HG02588 (cell line): ENCODE data around the gene PRKCA.
"Not testable (repeated sequence)": the region's sequence is repeated elsewhere in the genome, so short reads cannot be mapped to it uniquely, and the experiment has no call there.

ENCODE experiments used
- ATAC-seq: cut with Tn5 transposase; IDR thresholded peaks from one replicate; pipeline ENCODE4 v1.9.1; 2021; ENCODE audit warnings: mild to moderate bottlenecking, moderate library complexity; ENCODE audit not compliant: unreplicated experiment

PRKCA gene

DNA sequence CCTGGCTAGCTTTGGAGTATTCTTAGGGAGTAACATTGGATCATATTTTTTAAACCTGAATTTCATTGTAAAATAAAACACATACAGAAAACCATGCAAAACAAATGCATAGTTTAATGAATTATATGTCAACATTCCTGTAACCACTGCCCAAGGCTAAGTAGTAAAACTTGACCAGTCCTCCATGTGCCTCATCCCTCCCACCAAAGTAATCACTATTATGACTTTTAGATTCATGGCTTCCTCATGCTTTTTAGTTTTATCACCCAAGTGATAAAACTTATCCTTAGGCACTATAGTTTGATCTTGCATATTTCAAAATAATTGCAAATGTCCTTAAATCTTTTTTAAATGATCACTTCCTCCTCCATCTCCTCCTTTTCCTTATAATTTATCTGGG is 20.4 kb downstream of the PRKCA start:
- no peak for ATAC-seq

DNA sequence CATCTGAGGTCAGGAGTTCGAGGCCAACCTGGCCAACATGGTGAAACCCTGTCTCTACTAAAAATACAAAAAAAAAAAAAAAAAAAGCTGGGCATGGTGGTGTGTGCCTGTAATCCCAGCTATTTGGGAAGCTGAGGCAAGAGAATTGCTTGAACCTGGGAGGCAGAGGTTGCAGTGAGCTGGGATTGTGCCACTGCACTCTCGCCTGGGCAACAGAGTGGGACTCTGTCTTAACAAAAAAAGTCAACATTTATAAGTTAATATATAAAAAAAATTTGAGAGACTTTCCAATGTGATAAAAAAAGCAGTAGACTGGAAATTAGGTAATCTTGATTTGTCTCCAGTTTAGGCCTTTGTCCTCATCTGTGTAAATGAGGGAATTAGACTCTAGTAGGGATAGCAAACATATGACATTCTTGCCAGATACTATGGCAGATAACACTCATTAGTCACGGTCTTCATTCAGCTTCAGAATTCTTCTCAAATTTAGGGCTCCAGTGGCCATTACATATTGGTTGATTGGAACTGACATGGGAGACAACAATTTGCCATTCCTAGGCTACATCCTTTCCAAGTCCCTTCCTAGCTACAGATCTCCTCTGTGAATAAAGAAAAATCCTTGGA is 22.1 kb downstream of the PRKCA start:
- ATAC-seq = not testable (repeated sequence)

GRCh38 chr17:66326476-66327047 is 24.1 kb downstream of the PRKCA start:
- ATAC-seq = no peak

DNA sequence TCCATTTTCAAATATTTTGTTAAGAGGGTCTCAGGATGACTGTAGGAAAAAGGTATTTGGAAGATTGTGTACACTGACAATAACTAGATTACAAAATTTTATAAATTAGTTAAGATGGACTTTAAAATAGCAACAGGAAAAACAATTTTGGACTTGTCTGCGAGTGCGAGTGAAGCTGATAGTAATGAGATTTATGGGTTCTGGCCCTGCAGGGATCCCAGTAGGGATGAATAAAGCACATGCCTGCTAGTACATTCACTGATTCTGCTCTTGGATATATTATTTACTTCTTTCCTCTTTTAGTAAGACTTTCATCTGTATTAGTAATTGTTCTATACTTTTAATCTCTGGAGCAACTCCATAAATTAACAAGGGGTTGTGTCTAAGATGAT is 28.2 kb downstream of the PRKCA start:
- ATAC-seq = no peak

GRCh38 chr17:66331038-66331816 is 28.8 kb downstream of the PRKCA start:
- ATAC-seq = no peak

- ATAC-seq = no peak
Measured at GRCh38 chr17:66335797-66336196, 33.4 kb downstream of the PRKCA start.

GRCh38 chr17:66337268-66337667 is 34.9 kb downstream of the PRKCA start:
- ATAC-seq = no peak

DNA sequence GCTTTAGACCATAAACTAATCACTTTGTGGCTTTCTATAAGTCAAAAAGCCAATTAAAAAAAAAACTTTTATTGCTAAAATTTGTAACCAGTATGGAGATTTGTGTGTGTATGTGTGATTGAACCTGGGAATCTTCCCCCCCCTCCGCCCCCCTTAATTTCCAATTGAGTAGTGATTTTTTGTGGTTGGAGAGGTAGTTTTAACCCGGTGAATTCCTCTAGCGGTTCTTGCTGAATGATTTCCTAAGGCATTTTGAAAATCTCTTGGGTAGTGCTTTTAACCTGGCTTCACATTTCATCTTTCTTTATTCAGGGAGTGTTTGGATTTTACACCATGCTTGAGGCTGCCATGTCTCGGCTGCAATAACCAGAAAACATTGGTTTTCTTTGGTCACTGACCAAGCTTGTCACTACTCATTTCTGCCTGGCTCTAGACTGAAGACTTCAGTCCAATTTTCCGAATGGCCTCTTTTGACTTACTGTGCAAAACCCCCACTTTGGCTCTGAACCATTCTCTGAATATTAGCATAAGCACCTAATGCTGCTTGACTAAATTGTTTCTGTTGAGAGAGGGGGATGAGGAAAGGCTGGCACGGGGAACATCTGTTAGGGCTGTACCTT is 35.6 kb downstream of the PRKCA start:
- no peak for ATAC-seq

DNA sequence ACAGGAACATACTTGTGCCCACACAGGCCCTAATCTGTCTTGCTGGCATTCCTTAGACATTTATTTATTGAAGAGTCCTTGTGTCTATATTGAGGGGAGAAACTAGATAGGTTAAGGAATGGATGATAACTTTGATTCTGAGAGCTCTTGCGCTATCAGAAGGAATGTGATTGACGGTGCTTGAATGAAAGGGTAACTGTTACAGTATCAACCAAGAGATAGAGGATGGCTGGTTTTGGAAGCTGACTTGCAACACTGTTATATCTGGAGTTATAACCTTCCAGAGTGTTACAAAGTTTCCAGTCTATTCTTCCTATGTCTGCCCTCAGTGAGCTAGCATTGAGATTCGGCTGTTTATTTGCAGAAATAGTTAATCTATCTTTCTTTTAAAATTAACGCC is 36.5 kb downstream of the PRKCA start:
- ATAC-seq = no peak

GRCh38 chr17:66339561-66339960 is 37.1 kb downstream of the PRKCA start:
- no peak for ATAC-seq

GRCh38 chr17:66340720-66341119 is 38.3 kb downstream of the PRKCA start:
- ATAC-seq = no peak

- ATAC-seq = no peak
Measured at GRCh38 chr17:66341462-66341861, 39.0 kb downstream of the PRKCA start.

DNA sequence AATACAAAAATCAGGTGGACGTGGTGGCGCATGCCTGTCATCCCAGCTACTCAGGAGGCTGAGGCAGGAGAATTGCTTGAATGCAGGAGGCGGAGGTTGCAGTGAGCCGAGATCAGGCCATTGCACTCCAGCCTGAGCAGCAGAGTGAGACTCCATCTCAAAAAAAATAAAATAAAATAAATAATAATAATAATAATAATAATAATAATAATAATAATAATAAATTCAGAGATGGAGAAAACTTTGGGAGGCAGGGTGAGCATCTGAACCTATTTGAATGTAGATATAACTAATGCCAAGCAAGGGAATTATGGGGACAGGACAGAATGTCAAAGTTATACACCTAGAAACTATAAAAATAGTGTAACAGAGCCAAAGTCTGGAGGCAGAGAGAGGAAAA is 39.9 kb downstream of the PRKCA start:
- not testable (repeated sequence) for ATAC-seq

DNA sequence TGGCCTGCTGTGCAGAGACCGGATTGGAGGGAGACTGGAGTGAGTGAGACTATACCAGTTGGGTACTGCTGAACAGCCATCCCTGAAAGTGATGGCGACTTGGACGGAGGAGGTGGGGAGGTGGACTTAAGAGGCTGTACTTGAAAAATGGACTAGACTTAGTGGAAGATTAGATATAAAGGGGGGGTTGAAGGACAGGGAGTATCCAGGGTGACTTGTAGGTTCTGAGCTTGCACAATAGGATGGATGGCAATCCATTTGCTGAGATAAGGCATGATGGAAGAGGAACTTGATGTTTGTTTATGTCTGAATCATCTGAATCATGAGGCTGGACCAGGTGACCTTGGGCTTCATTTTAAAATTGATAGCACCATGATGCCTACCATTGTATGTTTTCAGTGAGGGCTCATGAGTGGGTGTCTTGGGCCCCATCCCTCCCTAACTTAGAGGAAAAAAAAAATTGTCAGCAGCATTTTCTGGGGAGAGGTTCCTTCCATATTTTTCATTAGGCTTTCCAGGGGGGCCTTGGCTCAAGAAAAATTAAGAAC is 41.2 kb downstream of the PRKCA start:
- no peak for ATAC-seq

DNA sequence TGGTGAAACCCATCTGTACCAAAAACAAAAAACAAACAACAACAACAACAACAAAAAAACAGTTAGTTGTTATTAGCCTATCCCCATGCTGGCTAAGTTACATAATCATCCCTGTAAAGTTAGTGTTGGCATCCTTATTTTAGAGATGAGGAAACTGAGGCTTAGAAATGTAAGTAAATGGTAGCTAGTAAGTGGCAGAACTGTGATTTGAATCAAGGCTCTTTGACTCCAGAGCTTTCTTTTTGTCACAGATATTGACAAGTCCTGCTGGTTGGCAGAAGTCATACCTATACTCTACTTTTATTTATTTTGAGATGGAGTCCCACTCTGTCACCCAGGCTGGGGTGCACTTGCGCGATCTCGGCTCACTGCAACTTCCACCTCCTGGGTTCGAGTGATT is 42.1 kb downstream of the PRKCA start:
- no peak for ATAC-seq

GRCh38 chr17:66345264-66345663 is 42.9 kb downstream of the PRKCA start:
- ATAC-seq = no peak

- not testable (repeated sequence) for ATAC-seq
Measured at GRCh38 chr17:66345949-66346638, 43.7 kb downstream of the PRKCA start.

DNA sequence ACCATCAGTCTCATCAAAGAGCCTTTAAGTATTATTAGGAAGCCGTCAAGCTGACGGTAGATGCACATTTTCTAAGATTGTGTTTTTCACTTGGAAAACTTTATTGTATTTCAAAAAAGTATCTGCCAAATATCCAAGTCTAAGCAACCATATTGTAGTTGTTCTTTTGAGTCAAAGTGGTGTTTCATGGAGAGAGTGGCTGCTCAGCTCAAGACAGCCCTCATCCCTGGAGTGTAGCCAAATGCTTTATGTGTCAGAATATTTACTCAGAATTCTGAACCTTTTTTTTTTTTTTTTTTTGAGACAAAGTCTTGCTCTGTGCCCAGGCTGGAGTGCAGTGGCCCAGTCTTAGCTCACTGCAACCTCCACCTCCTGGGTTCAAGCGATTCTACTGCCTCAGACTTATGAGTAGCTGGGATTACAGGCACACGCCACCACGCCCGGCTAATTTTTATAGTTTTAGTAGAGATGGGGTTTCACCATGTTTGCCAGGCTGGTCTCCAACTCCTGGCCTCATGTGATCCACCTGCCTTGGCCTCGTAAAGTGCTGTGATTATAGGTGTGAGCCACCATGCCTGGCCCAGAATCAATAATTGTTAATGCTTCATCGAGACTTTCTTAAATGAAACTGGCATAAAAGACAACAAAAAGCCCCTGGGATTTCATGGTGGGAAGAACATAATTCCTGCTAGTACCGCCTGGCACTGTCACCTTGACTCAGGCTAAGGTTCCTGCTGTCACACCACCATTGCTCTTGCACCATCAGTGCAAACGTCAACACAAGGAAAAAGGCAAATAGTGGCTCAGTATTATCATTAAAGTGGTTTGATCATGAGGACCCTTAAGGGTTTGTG is 45.5 kb downstream of the PRKCA start:
- no peak for ATAC-seq

- ATAC-seq = no peak
Measured at GRCh38 chr17:66348584-66349165, 46.3 kb downstream of the PRKCA start.
